Esophagus muscularis mucosa (tissue), 4 donors: Measurements from ENCODE around the gene RHOBTB3. TPM values are rescaled to one million over a fixed set of nuclear protein-coding genes. Genes with fewer than 3 reads are reported as not detected.
A peak's percentile ranks its signal among the peaks of the same experiment; 100 is the strongest.

Experiments
- DNase-seq: peaks from one replicate; pipeline ENCODE4 v3.0.0-alpha.2; 2017; ENCODE audit errors: extremely low spot score
- H3K27ac ChIP-seq, 4 donors: fragments of 200-600 bp; sonication (generic); replicated peaks in 1 of 4; 1 replicate in 3 of 4; 2 replicates in 1 of 4; pipeline ENCODE4 v1.5.1; 2016 to 2019; ENCODE audit warnings: mild to moderate bottlenecking in 1 of 4
- H3K27me3 ChIP-seq, 4 donors: fragments of 200-600 bp; sonication (generic); one replicate each; pipeline versions ENCODE4 v1.5.1 to v1.6.0; 2016 to 2019
- H3K36me3 ChIP-seq, 4 donors: fragments of 200-600 bp; sonication (generic); one replicate each; pipeline ENCODE4 v1.5.1; 2016 to 2019
- H3K4me1 ChIP-seq, 4 donors: fragments of 200-600 bp; sonication (generic); one replicate each; pipeline ENCODE4 v1.5.1; 2016 to 2019
- H3K4me3 ChIP-seq, 4 donors: fragments of 200-600 bp; sonication (generic); 1 replicate in 2 of 4; 2 replicates in 2 of 4; pipeline ENCODE4 v1.5.1; 2016 to 2019; ENCODE audit warnings: mild to moderate bottlenecking in 4 of 4, moderate library complexity in 1 of 4
- H3K9me3 ChIP-seq, 4 donors: fragments of 200-600 bp; sonication (generic); 1 replicate in 3 of 4; 2 replicates in 1 of 4; pipeline ENCODE4 v1.5.1; 2016 to 2019
- EP300 ChIP-seq: sonication (generic); formaldehyde crosslinking; IDR thresholded peaks from one replicate; pipeline ENCODE4 v1.6.1; 2017; ENCODE audit warnings: antibody characterized with exemption
- POLR2A ChIP-seq: fragments of 450-650 bp; IDR thresholded peaks from one replicate; pipeline ENCODE4 v1.6.1; 2017; ENCODE audit warnings: antibody characterized with exemption, moderate library complexity, mild to moderate bottlenecking, low read depth
- POLR2AphosphoS5 ChIP-seq, 2 donors: sonication (generic); formaldehyde crosslinking; IDR thresholded peaks; one replicate each; pipeline ENCODE4 v1.6.1; 2017; ENCODE audit warnings: antibody characterized with exemption in 2 of 2
- WGBS: methylation state at CpG from one replicate; pipeline ENCODE4 v1.1.5; 2018; 5-methylcytosine and 5-hydroxymethylcytosine counted together
- intact Hi-C: fragments of 100-400 bp; cut with DNase I; formaldehyde crosslinking; loops from one replicate; pipeline ENCODE4 v1.15.1; 2023
- total RNA-seq, 4 donors: library from RNA; depleted of rRNA; stranded (reverse); fragments of >200 nt; gene quantifications; one replicate each; pipeline versions ENCODE4 v1.1.0 to v1.2.1, GENCODE V29; 2016
- TF ChIP-seq, protein P1 (sequence below), 3 experiments: fragments of 200-600 bp in 2 of 3; fragments of 450-650 bp in 1 of 3; sonication (generic) in 2 of 3; IDR thresholded peaks; one replicate each; pipeline ENCODE4 v1.5.1; 2017 to 2019; ENCODE audit warnings: antibody characterized with exemption in 3 of 3, mild to moderate bottlenecking in 2 of 3, moderate library complexity in 1 of 3

RHOBTB3 gene
- total RNA-seq, 4 donors from 2014 or later, result 72.9 to 165 (median 89.2) TPM

- Histone ChIP-seq H3K4me1 (peaks cover 21 to 35% (median 24%) of the 10 kb centered on the region in 4 donors), H3K27me3 (no peaks in the 10 kb centered on the region), H3K36me3 (no peaks in the 10 kb centered on the region), H3K27ac (no peak overlapping the region), H3K9me3 (peaks cover 0 to 6% (median 0%) of the 10 kb centered on the region in 4 donors), H3K4me3 (no peak overlapping the region)
- DNase-seq, result peak; percentile 10
- TF ChIP-seq POLR2AphosphoS5 (IDR thresholded peaks at IDR 0.05), result no peak
- intact Hi-C loops, result no loop called here
- WGBS, result 96% methylated on average over 6 of the region's 6 CpGs
These were observed 73.8 kb downstream of the RHOBTB3 start for GRCh38 chr5:95804736-95805539.

DNA sequence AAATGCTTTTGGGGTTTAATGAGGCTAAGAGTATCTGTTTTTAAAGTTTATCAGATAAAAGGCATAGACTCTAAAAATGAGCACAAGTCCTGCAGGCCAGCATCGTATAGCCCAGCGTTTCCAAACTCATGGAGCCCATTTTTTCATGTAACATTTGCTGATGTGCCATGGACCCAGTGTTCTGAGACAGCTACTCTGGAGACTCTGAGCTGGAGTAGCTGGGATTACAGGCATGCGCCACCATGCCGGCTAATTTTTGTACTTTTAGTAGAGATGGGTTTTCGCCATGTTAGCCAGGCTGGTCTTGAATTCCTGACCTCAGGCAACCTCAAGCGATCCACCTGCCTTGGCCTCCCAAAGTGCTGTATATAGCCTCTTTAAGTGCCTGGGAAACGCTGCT lies 75.6 kb downstream of the RHOBTB3 start:
- TF ChIP-seq, protein P1, sequence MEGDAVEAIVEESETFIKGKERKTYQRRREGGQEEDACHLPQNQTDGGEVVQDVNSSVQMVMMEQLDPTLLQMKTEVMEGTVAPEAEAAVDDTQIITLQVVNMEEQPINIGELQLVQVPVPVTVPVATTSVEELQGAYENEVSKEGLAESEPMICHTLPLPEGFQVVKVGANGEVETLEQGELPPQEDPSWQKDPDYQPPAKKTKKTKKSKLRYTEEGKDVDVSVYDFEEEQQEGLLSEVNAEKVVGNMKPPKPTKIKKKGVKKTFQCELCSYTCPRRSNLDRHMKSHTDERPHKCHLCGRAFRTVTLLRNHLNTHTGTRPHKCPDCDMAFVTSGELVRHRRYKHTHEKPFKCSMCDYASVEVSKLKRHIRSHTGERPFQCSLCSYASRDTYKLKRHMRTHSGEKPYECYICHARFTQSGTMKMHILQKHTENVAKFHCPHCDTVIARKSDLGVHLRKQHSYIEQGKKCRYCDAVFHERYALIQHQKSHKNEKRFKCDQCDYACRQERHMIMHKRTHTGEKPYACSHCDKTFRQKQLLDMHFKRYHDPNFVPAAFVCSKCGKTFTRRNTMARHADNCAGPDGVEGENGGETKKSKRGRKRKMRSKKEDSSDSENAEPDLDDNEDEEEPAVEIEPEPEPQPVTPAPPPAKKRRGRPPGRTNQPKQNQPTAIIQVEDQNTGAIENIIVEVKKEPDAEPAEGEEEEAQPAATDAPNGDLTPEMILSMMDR (IDR thresholded peaks at IDR 0.05), result no peak
- no peak for TF ChIP-seq POLR2AphosphoS5 (IDR thresholded peaks at IDR 0.05)
- TF ChIP-seq EP300, result no peak
- TF ChIP-seq POLR2A, result no peak
- intact Hi-C loops, result no loop called here
- Histone ChIP-seq H3K9me3 (peaks cover 0 to 6% (median 0%) of the 10 kb centered on the region in 4 donors), H3K36me3 (no peaks in the 10 kb centered on the region), H3K27ac (no peak overlapping the region), H3K27me3 (no peaks in the 10 kb centered on the region), H3K4me3 (no peak overlapping the region), H3K4me1 (peaks cover 39 to 50% (median 41%) of the 10 kb centered on the region in 4 donors)
- 98% methylated on average over 7 of the region's 7 CpGs for whole genome bisulfite sequencing
- peak; percentile 66 for DNase-seq

GRCh38 chr5:95808013-95808685 lies 77.0 kb downstream of the RHOBTB3 start:
- no peak overlapping the region for H3K4me3 ChIP-seq
- peaks cover 0 to 6% (median 0%) of the 10 kb centered on the region in 4 donors for H3K9me3 ChIP-seq
- peaks cover 0 to 2% (median under 1%) of the 10 kb centered on the region in 4 donors for H3K36me3 ChIP-seq
- intact Hi-C loops, result no loop called here
- TF ChIP-seq EP300, result no peak
- no peak for TF ChIP-seq POLR2A
- TF ChIP-seq, protein P1 (IDR thresholded peaks at IDR 0.05), result no peak
- TF ChIP-seq POLR2AphosphoS5 (IDR thresholded peaks at IDR 0.05), result no peak
- H3K27me3 ChIP-seq, result no peaks in the 10 kb centered on the region
- H3K4me1 ChIP-seq, result peaks cover 52 to 57% (median 55%) of the 10 kb centered on the region in 4 donors
- H3K27ac ChIP-seq, result peak overlapping the region; percentile 69 to 77 (median 76)
- no peak for DNase-seq
- WGBS, result 76% methylated on average over 6 of the region's 7 CpGs

DNA sequence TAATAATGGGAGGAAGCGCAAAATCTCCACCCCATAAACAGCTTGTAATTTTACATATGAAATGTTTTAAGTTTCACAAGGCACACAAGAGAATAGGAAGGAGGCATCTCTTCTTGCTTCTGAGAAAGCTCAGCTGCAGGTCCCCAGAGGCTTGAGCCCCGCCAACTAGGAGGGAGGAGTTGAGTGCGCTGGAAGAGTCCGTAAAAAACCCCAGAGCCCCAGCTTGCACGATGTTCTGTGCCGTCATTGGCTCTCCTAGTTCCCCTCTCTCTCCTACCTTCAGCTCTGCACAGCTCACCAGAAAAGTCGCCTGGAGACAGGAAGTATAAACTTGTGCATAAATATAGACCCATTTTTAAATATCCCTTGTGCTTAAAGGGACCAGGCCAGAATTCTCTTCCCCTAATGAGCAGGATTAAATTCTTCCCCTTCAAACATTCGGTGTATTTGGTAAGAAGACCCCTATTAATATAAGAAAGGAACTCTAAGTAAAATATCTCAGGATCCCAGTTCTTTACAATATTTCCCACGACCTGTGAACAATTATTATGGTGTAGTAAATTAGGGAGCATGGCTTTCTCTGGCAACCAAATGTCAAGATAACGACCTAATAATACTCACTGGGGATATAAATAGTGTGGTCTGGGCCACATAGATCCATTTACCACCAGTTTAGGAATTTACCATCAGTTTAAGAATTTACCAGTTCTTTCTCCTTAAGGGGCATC lies 77.7 kb downstream of the RHOBTB3 start:
- intact Hi-C loops, result no loop called here
- 14% methylated on average over 10 of the region's 10 CpGs for WGBS
- peaks cover 0 to 6% (median 0%) of the 10 kb centered on the region in 4 donors for H3K9me3 ChIP-seq
- H3K27ac ChIP-seq, result peak overlapping the region; percentile 69 to 77 (median 76)
- TF ChIP-seq POLR2A (no peak), POLR2AphosphoS5 (IDR thresholded peaks at IDR 0.05) (peak; percentile 45 to 58), EP300 (no peak)
- TF ChIP-seq, protein P1 (IDR thresholded peaks at IDR 0.05), result peak in 1 of 3 experiments; percentile 5
- peak overlapping the region in 2 of 4 donors; percentile 2 to 4 for H3K4me3 ChIP-seq
- peaks cover 0 to 9% (median 4%) of the 10 kb centered on the region in 4 donors for H3K36me3 ChIP-seq
- DNase-seq, result peak; percentile 95
- no peaks in the 10 kb centered on the region for H3K27me3 ChIP-seq
- H3K4me1 ChIP-seq, result peaks cover 50 to 58% (median 56%) of the 10 kb centered on the region in 4 donors
